Astrocyte (in vitro differentiated cells and primary cell): Measurements from ENCODE around the gene GDF7. TPM values are rescaled to one million over a fixed set of nuclear protein-coding genes. Genes with fewer than 3 reads are reported as not detected.

Experiments used
- DNase-seq: peaks from one replicate; pipeline ENCODE4 v3.0.0-alpha.2; 2010; ENCODE audit warnings: low read depth
- FAIRE-seq: peaks from 2 replicates; lab custom pipeline; 2011; peaks lifted over from hg19 to GRCh38; lab: Jason Lieb, UNC
- H2AFZ ChIP-seq: 2 replicates; pipeline ENCODE4 v1.6.0; 2012; ENCODE audit warnings: low read depth, low read length, inconsistent platforms
- H3K27ac ChIP-seq: 2 replicates; pipeline ENCODE4 v1.5.1; 2011; ENCODE audit warnings: low read depth, low read length, inconsistent platforms
- H3K27me3 ChIP-seq: 2 replicates; pipeline ENCODE4 v1.6.0; 2011; ENCODE audit warnings: low read length, inconsistent platforms; ENCODE audit not compliant: insufficient read depth
- H3K36me3 ChIP-seq: 2 replicates; pipeline ENCODE4 v1.5.1; 2011; ENCODE audit warnings: low read length, inconsistent platforms; ENCODE audit not compliant: insufficient read depth
- H3K4me1 ChIP-seq: 2 replicates; pipeline ENCODE4 v1.5.1; 2011; ENCODE audit warnings: low read length, inconsistent platforms; ENCODE audit not compliant: insufficient read depth
- H3K4me2 ChIP-seq: 2 replicates; pipeline ENCODE4 v1.6.0; 2012; ENCODE audit warnings: low read length, inconsistent platforms
- H3K4me3 ChIP-seq: 2 replicates; pipeline ENCODE4 v1.5.1; 2011; ENCODE audit warnings: low read depth, mild to moderate bottlenecking, low read length, inconsistent platforms; ENCODE audit not compliant: insufficient read depth
- H3K79me2 ChIP-seq: 2 replicates; pipeline ENCODE4 v1.6.0; 2012; ENCODE audit warnings: mild to moderate bottlenecking, low read length, inconsistent platforms; ENCODE audit not compliant: insufficient read depth
- H3K9ac ChIP-seq: 2 replicates; pipeline ENCODE4 v1.6.0; 2012; ENCODE audit warnings: mild to moderate bottlenecking, low read length, inconsistent platforms
- H3K9me3 ChIP-seq: 2 replicates; pipeline ENCODE4 v1.5.1; 2012; ENCODE audit warnings: low read depth, mild to moderate bottlenecking, low read length, inconsistent platforms; ENCODE audit not compliant: insufficient read depth
- H4K20me1 ChIP-seq: 2 replicates; pipeline ENCODE4 v1.6.0; 2012; ENCODE audit warnings: low read length, inconsistent platforms; ENCODE audit not compliant: insufficient read depth
- H3K27ac Mint-ChIP-seq: one replicate; pipeline ENCODE4 v1.8.0; 2021; ENCODE audit warnings: mild to moderate bottlenecking, mixed read lengths; ENCODE audit not compliant: unreplicated experiment
- H3K27me3 Mint-ChIP-seq: one replicate; pipeline ENCODE4 v1.8.0; 2021; ENCODE audit warnings: low read depth, mixed read lengths; ENCODE audit not compliant: unreplicated experiment
- H3K36me3 Mint-ChIP-seq: one replicate; pipeline ENCODE4 v1.8.0; 2021; ENCODE audit warnings: low read depth, mixed read lengths; ENCODE audit not compliant: unreplicated experiment
- H3K4me1 Mint-ChIP-seq: one replicate; pipeline ENCODE4 v1.8.0; 2021; ENCODE audit warnings: low read depth, mixed read lengths; ENCODE audit not compliant: unreplicated experiment
- H3K4me3 Mint-ChIP-seq: one replicate; pipeline ENCODE4 v1.8.0; 2021; ENCODE audit warnings: mild to moderate bottlenecking, moderate library complexity, mixed read lengths; ENCODE audit not compliant: unreplicated experiment
- H3K9me3 Mint-ChIP-seq: one replicate; pipeline ENCODE4 v1.8.0; 2021; ENCODE audit warnings: mild to moderate bottlenecking, mixed read lengths; ENCODE audit not compliant: unreplicated experiment
- EZH2 ChIP-seq: IDR thresholded peaks from 2 replicates; pipeline ENCODE4 v1.6.1; 2012; ENCODE audit warnings: mild to moderate bottlenecking, low read length, inconsistent platforms; ENCODE audit not compliant: insufficient read depth
- total RNA-seq: library from RNA; stranded (reverse); gene quantifications from 2 replicates; pipeline ENCODE4 v1.2.1, GENCODE V29; 2021
- TF ChIP-seq, protein P1 (sequence below): IDR thresholded peaks from 2 replicates; pipeline ENCODE4 v1.5.1; 2011; ENCODE audit warnings: low read depth, mild to moderate bottlenecking, inconsistent platforms, low read length, moderate library complexity; ENCODE audit not compliant: insufficient read depth

Gene GDF7
- total RNA-seq, 1 donor from 2014 or later: 1.9 TPM

DNA sequence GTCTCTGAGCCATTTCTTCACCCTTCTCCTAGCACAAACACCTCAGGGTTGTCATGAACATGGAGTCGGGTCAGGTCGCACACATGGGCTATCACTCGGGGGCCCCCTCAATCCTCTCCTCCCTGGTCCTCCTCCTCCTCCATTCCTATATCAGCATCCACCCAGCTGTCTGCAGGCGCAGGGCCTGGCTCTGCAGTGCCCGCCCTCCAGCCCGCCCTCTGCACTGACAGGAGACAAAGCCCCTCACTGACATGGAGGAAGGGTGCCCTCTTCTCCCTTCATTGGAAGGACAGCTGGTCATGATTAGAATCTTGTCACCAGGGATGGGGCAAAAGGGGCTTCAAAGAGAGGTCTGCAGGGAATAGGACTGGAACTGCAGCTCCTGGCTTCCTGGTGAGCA is 37.8 kb upstream of the GDF7 start:
- Histone ChIP-seq H3K27me3 (peaks cover 4% of the 10 kb centered on the region), H4K20me1 (peaks cover 3% of the 10 kb centered on the region), H3K79me2 (no peaks in the 10 kb centered on the region), H3K9ac (no peak overlapping the region), H3K27ac (no peak overlapping the region), H3K4me2 (no peak overlapping the region), H3K4me3 (no peak overlapping the region), H3K4me1 (peaks cover 10% of the 10 kb centered on the region), H2AFZ (no peak overlapping the region), H3K36me3 (no peaks in the 10 kb centered on the region), H3K9me3 (no peaks in the 10 kb centered on the region)
- Mint-ChIP-seq H3K9me3 (no peaks in the 10 kb centered on the region), H3K4me3 (no peak overlapping the region), H3K27ac (no peak overlapping the region), H3K36me3 (peaks cover 6% of the 10 kb centered on the region), H3K27me3 (no peaks in the 10 kb centered on the region), H3K4me1 (peaks cover 6% of the 10 kb centered on the region)
- DNase-seq (no peak), FAIRE-seq (no peak)
- TF ChIP-seq, protein P1, sequence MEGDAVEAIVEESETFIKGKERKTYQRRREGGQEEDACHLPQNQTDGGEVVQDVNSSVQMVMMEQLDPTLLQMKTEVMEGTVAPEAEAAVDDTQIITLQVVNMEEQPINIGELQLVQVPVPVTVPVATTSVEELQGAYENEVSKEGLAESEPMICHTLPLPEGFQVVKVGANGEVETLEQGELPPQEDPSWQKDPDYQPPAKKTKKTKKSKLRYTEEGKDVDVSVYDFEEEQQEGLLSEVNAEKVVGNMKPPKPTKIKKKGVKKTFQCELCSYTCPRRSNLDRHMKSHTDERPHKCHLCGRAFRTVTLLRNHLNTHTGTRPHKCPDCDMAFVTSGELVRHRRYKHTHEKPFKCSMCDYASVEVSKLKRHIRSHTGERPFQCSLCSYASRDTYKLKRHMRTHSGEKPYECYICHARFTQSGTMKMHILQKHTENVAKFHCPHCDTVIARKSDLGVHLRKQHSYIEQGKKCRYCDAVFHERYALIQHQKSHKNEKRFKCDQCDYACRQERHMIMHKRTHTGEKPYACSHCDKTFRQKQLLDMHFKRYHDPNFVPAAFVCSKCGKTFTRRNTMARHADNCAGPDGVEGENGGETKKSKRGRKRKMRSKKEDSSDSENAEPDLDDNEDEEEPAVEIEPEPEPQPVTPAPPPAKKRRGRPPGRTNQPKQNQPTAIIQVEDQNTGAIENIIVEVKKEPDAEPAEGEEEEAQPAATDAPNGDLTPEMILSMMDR: no peak
- no peak for TF ChIP-seq EZH2

DNA sequence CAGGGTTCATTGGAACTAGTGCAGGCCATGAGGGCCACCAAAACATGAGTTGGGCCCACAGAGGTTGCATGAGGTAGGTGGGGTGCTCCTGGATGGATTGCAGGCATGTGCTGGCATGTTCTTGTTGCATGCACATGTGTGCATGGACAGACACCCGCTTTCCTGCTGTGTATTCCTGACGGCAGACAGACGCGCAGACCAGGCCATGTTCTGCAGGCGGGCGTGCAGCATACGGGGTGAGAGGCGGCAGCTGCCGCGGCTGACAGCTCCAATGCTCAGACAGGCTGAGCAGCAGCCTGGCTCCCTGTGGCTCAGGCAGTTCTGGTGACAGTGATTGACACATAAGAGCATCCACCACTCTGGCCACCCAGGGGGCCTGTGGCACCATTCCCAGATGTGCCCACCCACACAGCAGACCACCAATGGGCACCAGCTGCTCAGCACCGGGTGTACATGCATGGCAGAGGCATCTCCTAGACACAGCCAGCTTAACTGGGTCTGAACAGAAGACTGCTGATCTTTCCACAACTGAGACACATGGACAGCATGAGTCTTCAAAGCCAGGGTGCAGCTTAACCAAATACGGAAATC is 37.3 kb upstream of the GDF7 start:
- peaks cover 4% of the 10 kb centered on the region for H4K20me1 ChIP-seq
- no peak overlapping the region for H3K4me2 ChIP-seq
- H3K27me3 ChIP-seq: peaks cover 4% of the 10 kb centered on the region
- Mint-ChIP-seq H3K27ac (no peak overlapping the region), H3K27me3 (no peaks in the 10 kb centered on the region), H3K9me3 (no peaks in the 10 kb centered on the region), H3K4me1 (peaks cover 10% of the 10 kb centered on the region), H3K36me3 (peaks cover 6% of the 10 kb centered on the region), H3K4me3 (no peak overlapping the region)
- no peak overlapping the region for H3K27ac ChIP-seq
- H3K4me3 ChIP-seq: no peak overlapping the region
- H3K79me2 ChIP-seq: no peaks in the 10 kb centered on the region
- peaks cover 15% of the 10 kb centered on the region for H3K4me1 ChIP-seq
- DNase-seq (no peak), FAIRE-seq (no peak)
- H3K36me3 ChIP-seq: no peaks in the 10 kb centered on the region
- no peaks in the 10 kb centered on the region for H3K9me3 ChIP-seq
- H3K9ac ChIP-seq: no peak overlapping the region
- no peak overlapping the region for H2AFZ ChIP-seq
- TF ChIP-seq, protein P1: no peak
- no peak for TF ChIP-seq EZH2

DNA sequence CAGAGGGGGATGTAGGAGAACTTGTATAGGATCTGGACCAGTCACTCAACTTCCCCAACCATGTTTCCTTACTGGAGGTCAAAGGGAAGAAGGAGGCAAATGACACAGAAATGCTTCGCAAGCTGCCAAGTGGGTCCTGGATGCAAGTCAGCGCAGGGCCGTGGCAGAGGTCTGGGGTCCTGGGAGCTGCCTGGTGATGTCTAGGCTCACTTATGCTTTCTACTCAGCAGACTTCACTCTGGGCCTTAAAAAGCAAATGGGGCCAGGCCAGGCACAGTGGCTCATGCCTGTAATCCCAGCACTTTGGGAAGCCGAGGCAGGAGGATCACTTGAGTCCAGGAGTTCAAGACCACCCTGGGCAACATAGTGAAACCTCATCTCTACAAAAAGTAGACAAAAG is 36.0 kb upstream of the GDF7 start:
- Mint-ChIP-seq H3K27ac (no peak overlapping the region), H3K27me3 (no peaks in the 10 kb centered on the region), H3K9me3 (no peaks in the 10 kb centered on the region), H3K36me3 (peaks cover 7% of the 10 kb centered on the region), H3K4me3 (no peak overlapping the region), H3K4me1 (peaks cover 18% of the 10 kb centered on the region)
- DNase-seq (no peak), FAIRE-seq (no peak)
- Histone ChIP-seq H3K4me3 (no peak overlapping the region), H3K9me3 (no peaks in the 10 kb centered on the region), H3K9ac (no peak overlapping the region), H3K27me3 (peaks cover 4% of the 10 kb centered on the region), H3K4me1 (peaks cover 25% of the 10 kb centered on the region), H2AFZ (no peak overlapping the region), H3K36me3 (no peaks in the 10 kb centered on the region), H3K79me2 (no peaks in the 10 kb centered on the region), H3K27ac (no peak overlapping the region), H3K4me2 (no peak overlapping the region), H4K20me1 (peaks cover 4% of the 10 kb centered on the region)
- TF ChIP-seq EZH2: no peak
- TF ChIP-seq, protein P1: no peak
